CD14-positive monocyte (primary cell): Measurements from ENCODE around the gene BLOC1S2. TPM values are rescaled to one million over a fixed set of nuclear protein-coding genes. Genes with fewer than 3 reads are reported as not detected.

Source experiments
- DNase-seq, 3 donors: peaks; one replicate each; pipeline ENCODE4 v3.0.0-alpha.2; 2011 to 2022
- H2AFZ ChIP-seq: 2 replicates; pipeline ENCODE4 v1.6.0; 2012; ENCODE audit warnings: mild to moderate bottlenecking, low read depth, low read length, inconsistent platforms; ENCODE audit not compliant: insufficient read depth, poor library complexity, severe bottlenecking
- H3K27ac ChIP-seq, 2 donors: 1 replicate in 1 of 2; 2 replicates in 1 of 2; pipeline ENCODE4 v1.5.1; 2012 to 2013; ENCODE audit warnings: low read length in 2 of 2, control low read depth in 1 of 2, inconsistent platforms in 1 of 2, low read depth in 1 of 2, mild to moderate bottlenecking in 1 of 2
- H3K27me3 ChIP-seq, 2 donors: one replicate each; pipeline versions ENCODE4 v1.6.0 to v1.6.1; 2011 to 2013; ENCODE audit warnings: low read length in 2 of 2; ENCODE audit not compliant: control insufficient read depth in 2 of 2, insufficient read depth in 2 of 2
- H3K36me3 ChIP-seq, 2 donors: replicated peaks in 1 of 2; 1 replicate in 1 of 2; 2 replicates in 1 of 2; pipeline versions ENCODE4 v1.5.1 to v1.6.1; 2012 to 2013; ENCODE audit warnings: low read length in 2 of 2, control low read depth in 1 of 2, inconsistent platforms in 1 of 2, mild to moderate bottlenecking in 1 of 2; ENCODE audit not compliant: insufficient read depth in 2 of 2, control insufficient read depth in 1 of 2
- H3K4me1 ChIP-seq, 2 donors: 1 replicate in 1 of 2; 2 replicates in 1 of 2; pipeline versions ENCODE4 v1.5.1 to v1.6.1; 2012 to 2013; ENCODE audit warnings: low read length in 2 of 2, control low read depth in 1 of 2, inconsistent platforms in 1 of 2, mild to moderate bottlenecking in 1 of 2, moderate library complexity in 1 of 2; ENCODE audit not compliant: insufficient read depth in 2 of 2, control insufficient read depth in 1 of 2
- H3K4me2 ChIP-seq: replicated peaks from 2 replicates; pipeline ENCODE3; 2012; ENCODE audit warnings: low read length, moderate library complexity, mild to moderate bottlenecking; ENCODE audit not compliant: poor library complexity, severe bottlenecking; ENCODE audit errors: extremely low read depth
- H3K4me3 ChIP-seq, 3 experiments: fragments of 200-600 bp in 1 of 3; sonication (generic) in 1 of 3; replicated peaks in 1 of 3; 1 replicate in 2 of 3; 2 replicates in 1 of 3; pipeline ENCODE4 v1.5.1; 2011 to 2013; ENCODE audit warnings: low read length in 3 of 3, mild to moderate bottlenecking in 3 of 3, control low read depth in 2 of 3, low read depth in 2 of 3, inconsistent platforms in 1 of 3, moderate library complexity in 1 of 3
- H3K79me2 ChIP-seq: 2 replicates; pipeline ENCODE4 v1.6.0; 2012; ENCODE audit warnings: mild to moderate bottlenecking, control low read depth, inconsistent platforms, low read length, moderate library complexity; ENCODE audit not compliant: insufficient read depth
- H3K9ac ChIP-seq: 2 replicates; pipeline ENCODE4 v1.6.0; 2017; ENCODE audit warnings: low read length, mild to moderate bottlenecking; ENCODE audit not compliant: insufficient read depth, poor library complexity, severe bottlenecking
- H3K9me3 ChIP-seq, 2 donors: replicated peaks in 1 of 2; 1 replicate in 1 of 2; 2 replicates in 1 of 2; pipeline versions ENCODE4 v1.5.1 to v1.6.1; 2012 to 2013; ENCODE audit warnings: low read length in 2 of 2, control low read depth in 1 of 2; ENCODE audit not compliant: control insufficient read depth in 1 of 2, insufficient read depth in 1 of 2
- H4K20me1 ChIP-seq: 2 replicates; pipeline ENCODE4 v1.6.0; 2012; ENCODE audit warnings: mild to moderate bottlenecking, low read length, control low read depth, moderate library complexity; ENCODE audit not compliant: insufficient read depth
- H3K27ac Mint-ChIP-seq, 7 donors: one replicate each; pipeline ENCODE4 v1.8.0; 2020; ENCODE audit warnings: mild to moderate bottlenecking in 7 of 7, mixed read lengths in 7 of 7, moderate library complexity in 6 of 7, inconsistent platforms in 2 of 7
- H3K27me3 Mint-ChIP-seq, 3 donors: one replicate each; pipeline ENCODE4 v1.8.0; 2021 to 2022; ENCODE audit warnings: low read depth in 3 of 3, mild to moderate bottlenecking in 3 of 3, mixed read lengths in 3 of 3, moderate library complexity in 3 of 3, inconsistent platforms in 1 of 3
- H3K36me3 Mint-ChIP-seq, 2 donors: one replicate each; pipeline ENCODE4 v1.8.0; 2020; ENCODE audit warnings: mixed read lengths in 2 of 2, inconsistent platforms in 1 of 2, mild to moderate bottlenecking in 1 of 2
- H3K4me1 Mint-ChIP-seq: one replicate; pipeline ENCODE4 v1.8.0; 2020; ENCODE audit warnings: mild to moderate bottlenecking, mixed read lengths
- H3K4me3 Mint-ChIP-seq, 2 donors: one replicate each; pipeline ENCODE4 v1.8.0; 2020; ENCODE audit warnings: mild to moderate bottlenecking in 2 of 2, mixed read lengths in 2 of 2, moderate library complexity in 1 of 2
- H3K9me3 Mint-ChIP-seq, 7 donors: one replicate each; pipeline ENCODE4 v1.8.0; 2020 to 2022; ENCODE audit warnings: mixed read lengths in 7 of 7, mild to moderate bottlenecking in 6 of 7, moderate library complexity in 6 of 7, inconsistent platforms in 2 of 7
- WGBS: methylation state at CpG from one replicate; pipeline ENCODE4 v1.1.5; 2013; ENCODE audit warnings: missing lambda C conversion rate; ENCODE audit not compliant: insufficient coverage; 5-methylcytosine and 5-hydroxymethylcytosine counted together
- intact Hi-C, 2 donors: fragments of 100-400 bp; cut with micrococcal nuclease; formaldehyde crosslinking; loops; one replicate each; pipeline versions ENCODE4 v1.15.0 to v1.15.1; 2023
- polyA plus RNA-seq, 3 donors: library from polyadenylated mRNA; depleted of rRNA in 1 of 3; unstranded in 2 of 3; stranded (reverse) in 1 of 3; fragments of 300-500 nt in 2 of 3; fragments of >200 nt in 1 of 3; fragmentation: Illumina TruSeq in 2 of 3; gene quantifications; 1 replicate in 2 of 3; 2 replicates in 1 of 3; pipeline ENCODE4 v1.2.3, GENCODE V29; 2012 to 2021
- TF ChIP-seq, protein P1 (sequence below): fragments of 200-600 bp; IDR thresholded peaks from one replicate; pipeline ENCODE4 v1.8.0; 2022; ENCODE audit warnings: antibody characterized with exemption, mild to moderate bottlenecking

Gene BLOC1S2
- polyA plus RNA-seq, 3 donors = 37.9 to 142 (median 111) TPM

DNA sequence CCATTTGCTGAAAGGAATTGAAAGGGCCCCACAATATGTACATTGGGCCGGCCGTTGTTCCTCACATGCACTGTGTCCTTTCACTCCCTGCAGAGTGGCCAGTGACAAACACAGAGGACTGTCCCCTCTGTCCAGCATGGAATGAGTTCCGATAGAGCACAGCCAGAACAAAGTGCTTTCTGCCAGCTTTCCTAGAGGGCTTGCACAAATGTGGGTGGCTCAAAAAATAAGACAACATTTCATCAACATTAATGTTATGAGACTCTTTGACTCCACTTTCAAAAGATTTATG is 41.2 kb upstream of the BLOC1S2 start:
- Histone ChIP-seq H3K27me3 (no peaks in the 10 kb centered on the region), H3K4me2 (no peak overlapping the region), H3K27ac (peak overlapping the region in 1 of 2 donors; percentile 73), H3K79me2 (no peaks in the 10 kb centered on the region), H3K9ac (no peak overlapping the region), H3K36me3 (no peaks in the 10 kb centered on the region), H3K4me3 (no peak overlapping the region), H3K9me3 (no peaks in the 10 kb centered on the region), H3K4me1 (peaks cover 16 to 18% of the 10 kb centered on the region in 2 donors), H2AFZ (no peak overlapping the region), H4K20me1 (no peaks in the 10 kb centered on the region)
- DNase-seq = no peak
- 100% methylated on average over 3 of the region's 3 CpGs for WGBS
- Mint-ChIP-seq H3K27ac (peak overlapping the region in 3 of 7 donors; percentile 77 to 90 (median 88)), H3K9me3 (no peaks in the 10 kb centered on the region), H3K4me1 (peaks cover 17% of the 10 kb centered on the region), H3K27me3 (peaks cover 1 to 11% (median 11%) of the 10 kb centered on the region in 3 donors), H3K36me3 (no peaks in the 10 kb centered on the region), H3K4me3 (no peak overlapping the region)
- TF ChIP-seq, protein P1, sequence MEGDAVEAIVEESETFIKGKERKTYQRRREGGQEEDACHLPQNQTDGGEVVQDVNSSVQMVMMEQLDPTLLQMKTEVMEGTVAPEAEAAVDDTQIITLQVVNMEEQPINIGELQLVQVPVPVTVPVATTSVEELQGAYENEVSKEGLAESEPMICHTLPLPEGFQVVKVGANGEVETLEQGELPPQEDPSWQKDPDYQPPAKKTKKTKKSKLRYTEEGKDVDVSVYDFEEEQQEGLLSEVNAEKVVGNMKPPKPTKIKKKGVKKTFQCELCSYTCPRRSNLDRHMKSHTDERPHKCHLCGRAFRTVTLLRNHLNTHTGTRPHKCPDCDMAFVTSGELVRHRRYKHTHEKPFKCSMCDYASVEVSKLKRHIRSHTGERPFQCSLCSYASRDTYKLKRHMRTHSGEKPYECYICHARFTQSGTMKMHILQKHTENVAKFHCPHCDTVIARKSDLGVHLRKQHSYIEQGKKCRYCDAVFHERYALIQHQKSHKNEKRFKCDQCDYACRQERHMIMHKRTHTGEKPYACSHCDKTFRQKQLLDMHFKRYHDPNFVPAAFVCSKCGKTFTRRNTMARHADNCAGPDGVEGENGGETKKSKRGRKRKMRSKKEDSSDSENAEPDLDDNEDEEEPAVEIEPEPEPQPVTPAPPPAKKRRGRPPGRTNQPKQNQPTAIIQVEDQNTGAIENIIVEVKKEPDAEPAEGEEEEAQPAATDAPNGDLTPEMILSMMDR = no peak
- intact Hi-C loops = no loop called here

DNA sequence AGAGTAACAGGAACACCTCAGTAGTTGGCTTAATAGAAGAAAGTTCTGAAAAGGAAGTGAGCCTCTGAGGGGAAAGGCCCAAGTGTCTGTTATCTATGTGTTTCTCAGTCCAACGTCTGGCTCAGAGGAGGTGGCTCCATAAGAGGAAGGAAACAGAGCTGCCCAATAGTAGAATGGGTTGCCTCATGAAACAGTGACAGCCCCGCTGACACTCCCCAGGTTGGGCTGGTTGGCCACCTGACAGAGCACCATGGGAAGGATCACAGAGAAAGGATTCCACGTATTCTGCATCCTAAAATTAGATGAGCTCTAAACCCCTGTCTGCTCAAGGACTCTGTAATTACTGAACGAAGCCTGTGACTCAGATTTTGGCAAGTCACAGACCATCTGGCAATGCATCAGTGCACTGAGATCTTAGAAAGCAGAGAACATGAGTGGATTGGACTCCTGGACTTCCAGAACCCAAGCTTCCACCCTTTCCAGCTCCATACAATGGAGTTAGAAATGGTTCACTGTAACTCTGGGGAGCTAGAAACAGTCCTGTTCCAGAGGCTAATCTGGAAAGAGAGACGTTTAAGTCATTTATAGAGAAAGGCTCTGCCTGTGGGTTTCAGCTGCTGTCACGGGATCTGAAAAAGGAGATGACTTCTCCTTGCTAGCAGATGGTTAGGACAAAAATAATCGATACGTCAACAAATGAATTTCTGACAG is 40.7 kb upstream of the BLOC1S2 start:
- Mint-ChIP-seq H3K27ac (peak overlapping the region; percentile 66 to 90 (median 78)), H3K9me3 (no peaks in the 10 kb centered on the region), H3K4me3 (peak overlapping the region in 1 of 2 donors; percentile 21), H3K4me1 (peaks cover 17% of the 10 kb centered on the region), H3K36me3 (no peaks in the 10 kb centered on the region), H3K27me3 (peaks cover 1 to 11% (median 10%) of the 10 kb centered on the region in 3 donors)
- no peaks in the 10 kb centered on the region for H3K79me2 ChIP-seq
- 55% methylated on average over 5 of the region's 8 CpGs for WGBS
- intact Hi-C loops = no loop called here
- H3K27ac ChIP-seq = peak overlapping the region; percentile 21 to 73
- H3K9me3 ChIP-seq = no peaks in the 10 kb centered on the region
- DNase-seq = peak; percentile 84 to 93 (median 92)
- H3K27me3 ChIP-seq = no peaks in the 10 kb centered on the region
- no peak overlapping the region for H3K4me3 ChIP-seq
- no peak overlapping the region for H2AFZ ChIP-seq
- no peak overlapping the region for H3K9ac ChIP-seq
- peaks cover 16 to 18% of the 10 kb centered on the region in 2 donors for H3K4me1 ChIP-seq
- TF ChIP-seq, protein P1 = no peak
- H3K4me2 ChIP-seq = no peak overlapping the region
- no peaks in the 10 kb centered on the region for H3K36me3 ChIP-seq
- H4K20me1 ChIP-seq = no peaks in the 10 kb centered on the region
